Measurements from ENCODE around the gene AUTS2.

DNA sequence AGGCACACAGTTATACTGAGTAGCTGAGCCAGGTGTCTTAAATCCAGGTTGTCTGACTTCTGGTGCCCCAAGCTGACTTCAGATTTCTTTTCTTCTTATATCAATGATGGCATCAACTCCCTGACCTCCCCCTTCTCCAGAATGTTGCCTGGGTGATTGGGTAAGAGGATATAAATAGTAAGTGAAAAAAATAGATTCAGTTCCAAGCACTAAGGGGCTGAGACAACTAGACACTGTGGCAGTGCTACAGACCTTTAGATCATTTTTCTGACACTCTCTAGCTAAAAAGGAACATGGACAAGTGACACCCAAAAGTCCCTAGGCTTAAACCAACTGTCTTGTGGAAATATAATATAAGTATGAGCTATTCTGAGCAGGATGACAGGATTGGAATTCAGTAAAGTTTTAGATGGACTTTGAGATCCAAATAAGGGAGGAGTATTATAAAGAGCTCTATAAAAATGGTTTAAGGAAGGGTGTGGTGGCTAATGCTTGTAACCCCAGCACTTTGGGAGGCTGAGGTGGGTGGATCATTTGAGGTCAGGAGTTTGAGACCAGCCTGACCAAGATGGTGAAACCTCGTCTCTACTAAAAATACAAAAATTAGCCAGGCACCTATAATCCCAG lies 944.6 kb downstream of the AUTS2 start:
- TF ChIP-seq KAT8 (IDR thresholded peaks at IDR 0.05; ENCODE audit: low read depth) (no peak), BACH1 (tag; IDR thresholded peaks at IDR 0.05) (no peak), JUND (IDR thresholded peaks at IDR 0.05; ENCODE audit: borderline replicate concordance, low read depth, low read length) (no peak), JUND (tag; IDR thresholded peaks at IDR 0.05; ENCODE audit: borderline replicate concordance, low read depth, low read length) (no peak), NR1H2 (CRISPR knock-in tag; IDR thresholded peaks at IDR 0.05) (no peak), EZH2 (IDR thresholded peaks at IDR 0.05; ENCODE audit: borderline replicate concordance, low read depth, low read length) (no peak), TGIF2 (CRISPR knock-in tag; IDR thresholded peaks at IDR 0.05) (no peak), ETV6 (IDR thresholded peaks at IDR 0.05; ENCODE audit: borderline replicate concordance in 1 of 2, low read depth in 2 of 2, low read length in 1 of 2) (no peak), ETV6 (CRISPR knock-in tag; IDR thresholded peaks at IDR 0.05; ENCODE audit: borderline replicate concordance) (no peak), BMI1 (IDR thresholded peaks at IDR 0.05; ENCODE audit: low read length) (no peak), CSDE1 (IDR thresholded peaks at IDR 0.05) (no peak), POLR2A (conservative IDR thresholded peaks at IDR 0.05) (no peak)
- TF ChIP-seq, protein P1, sequence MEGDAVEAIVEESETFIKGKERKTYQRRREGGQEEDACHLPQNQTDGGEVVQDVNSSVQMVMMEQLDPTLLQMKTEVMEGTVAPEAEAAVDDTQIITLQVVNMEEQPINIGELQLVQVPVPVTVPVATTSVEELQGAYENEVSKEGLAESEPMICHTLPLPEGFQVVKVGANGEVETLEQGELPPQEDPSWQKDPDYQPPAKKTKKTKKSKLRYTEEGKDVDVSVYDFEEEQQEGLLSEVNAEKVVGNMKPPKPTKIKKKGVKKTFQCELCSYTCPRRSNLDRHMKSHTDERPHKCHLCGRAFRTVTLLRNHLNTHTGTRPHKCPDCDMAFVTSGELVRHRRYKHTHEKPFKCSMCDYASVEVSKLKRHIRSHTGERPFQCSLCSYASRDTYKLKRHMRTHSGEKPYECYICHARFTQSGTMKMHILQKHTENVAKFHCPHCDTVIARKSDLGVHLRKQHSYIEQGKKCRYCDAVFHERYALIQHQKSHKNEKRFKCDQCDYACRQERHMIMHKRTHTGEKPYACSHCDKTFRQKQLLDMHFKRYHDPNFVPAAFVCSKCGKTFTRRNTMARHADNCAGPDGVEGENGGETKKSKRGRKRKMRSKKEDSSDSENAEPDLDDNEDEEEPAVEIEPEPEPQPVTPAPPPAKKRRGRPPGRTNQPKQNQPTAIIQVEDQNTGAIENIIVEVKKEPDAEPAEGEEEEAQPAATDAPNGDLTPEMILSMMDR (IDR thresholded peaks at IDR 0.05 in 2 of 3, conservative IDR thresholded peaks at IDR 0.05 in 1 of 3; ENCODE audit: insufficient read depth in 2 of 3, low read depth in 1 of 3, low read length in 3 of 3) = no peak
- TF ChIP-seq, protein P2, sequence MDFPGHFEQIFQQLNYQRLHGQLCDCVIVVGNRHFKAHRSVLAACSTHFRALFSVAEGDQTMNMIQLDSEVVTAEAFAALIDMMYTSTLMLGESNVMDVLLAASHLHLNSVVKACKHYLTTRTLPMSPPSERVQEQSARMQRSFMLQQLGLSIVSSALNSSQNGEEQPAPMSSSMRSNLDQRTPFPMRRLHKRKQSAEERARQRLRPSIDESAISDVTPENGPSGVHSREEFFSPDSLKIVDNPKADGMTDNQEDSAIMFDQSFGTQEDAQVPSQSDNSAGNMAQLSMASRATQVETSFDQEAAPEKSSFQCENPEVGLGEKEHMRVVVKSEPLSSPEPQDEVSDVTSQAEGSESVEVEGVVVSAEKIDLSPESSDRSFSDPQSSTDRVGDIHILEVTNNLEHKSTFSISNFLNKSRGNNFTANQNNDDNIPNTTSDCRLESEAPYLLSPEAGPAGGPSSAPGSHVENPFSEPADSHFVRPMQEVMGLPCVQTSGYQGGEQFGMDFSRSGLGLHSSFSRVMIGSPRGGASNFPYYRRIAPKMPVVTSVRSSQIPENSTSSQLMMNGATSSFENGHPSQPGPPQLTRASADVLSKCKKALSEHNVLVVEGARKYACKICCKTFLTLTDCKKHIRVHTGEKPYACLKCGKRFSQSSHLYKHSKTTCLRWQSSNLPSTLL (IDR thresholded peaks at IDR 0.05) = no peak
